HCT116 (cell line): ENCODE data around the gene NSRP1. TPM values are rescaled to one million over a fixed set of nuclear protein-coding genes. Genes with fewer than 3 reads are reported as not detected.

ENCODE experiments used
- ATAC-seq: fragments of 200-7000 bp; cut with Tn5 transposase; 2 replicates; pipeline ENCODE4 v1.9.1; 2020; ENCODE audit warnings: mild to moderate bottlenecking, moderate library complexity
- BruUV-seq: library from RNA; stranded (reverse); fragments of 400-500 nt; replicated peaks from 2 replicates; lab custom pipeline; 2021; lab: Mats Ljungman, UMichigan
- CTCF ChIA-PET: fragments of 300-600 bp; sonication (Branson Sonifier 250); formaldehyde crosslinking; loops from one replicate; lab custom pipeline; 2021; ENCODE audit warnings: antibody characterized with exemption; lab: Charles Lee
- POLR2A ChIA-PET: fragments of 300-600, 350-600 bp; sonication (Branson Sonifier 250); formaldehyde crosslinking; loops from one replicate; lab custom pipeline; 2021; ENCODE audit warnings: antibody characterized with exemption; lab: Charles Lee
- RAD21 ChIA-PET, 2 experiments: fragments of 300-600 bp; sonication (Branson Sonifier 250); formaldehyde crosslinking; loops; one replicate each; lab custom pipeline; 2023; ENCODE audit warnings: low total read pairs in 2 of 2; ENCODE audit not compliant: uncharacterized antibody in 2 of 2, unreplicated experiment in 2 of 2, low non-redundant PET in 1 of 2; lab: Charles Lee
- DNase-seq: peaks from one replicate; pipeline ENCODE4 v3.0.0-alpha.2; 2010; ENCODE audit warnings: low read depth, low spot score
- H2AFZ ChIP-seq: fragments of 200-600 bp; shearing (Covaris generic), sonication (generic); 2 replicates; pipeline ENCODE4 v1.6.1; 2017; ENCODE audit warnings: low read depth, mixed run types, mixed read lengths, antibody characterized with exemption, low read length; ENCODE audit not compliant: poor library complexity, severe bottlenecking
- H3K27ac ChIP-seq: 2 replicates; pipeline ENCODE4 v1.5.1; 2012; ENCODE audit warnings: low read depth, low read length
- H3K27me3 ChIP-seq: fragments of 200-600 bp; sonication (generic); 2 replicates; pipeline ENCODE4 v1.6.1; 2016; ENCODE audit warnings: mixed run types, low read length, mixed read lengths; ENCODE audit not compliant: insufficient read depth
- H3K36me3 ChIP-seq, 2 experiments: fragments of 200-500 bp in 1 of 2; fragments of 200-600 bp in 1 of 2; sonication (Bioruptor generic) in 1 of 2; sonication (generic) in 1 of 2; 2 replicates each; pipeline versions ENCODE4 v1.5.1 to v1.6.1; 2014 to 2016; ENCODE audit warnings: low read length in 2 of 2, inconsistent platforms in 1 of 2, mixed read lengths in 1 of 2, mixed run types in 1 of 2; ENCODE audit not compliant: insufficient read depth in 2 of 2, control insufficient read depth in 1 of 2
- H3K4me1 ChIP-seq, 2 experiments: fragments of 200-600 bp in 1 of 2; sonication (generic) in 1 of 2; 2 replicates each; pipeline versions ENCODE4 v1.5.1 to v1.6.1; 2012 to 2017; ENCODE audit warnings: low read length in 2 of 2, inconsistent platforms in 1 of 2, mild to moderate bottlenecking in 1 of 2, mixed read lengths in 1 of 2, mixed run types in 1 of 2, moderate library complexity in 1 of 2; ENCODE audit not compliant: insufficient read depth in 2 of 2, control insufficient read depth in 1 of 2
- H3K4me2 ChIP-seq: fragments of 200-600 bp; sonication (generic); 2 replicates; pipeline ENCODE4 v1.6.1; 2017; ENCODE audit warnings: mixed run types, low read length, mixed read lengths
- H3K4me3 ChIP-seq, 2 experiments: fragments of 200-600 bp in 1 of 2; sonication (generic) in 1 of 2; replicated peaks in 1 of 2; 2 replicates each; pipeline ENCODE4 v1.5.1; 2011 to 2016; ENCODE audit warnings: low read length in 2 of 2, control low read depth in 1 of 2, low read depth in 1 of 2, mild to moderate bottlenecking in 1 of 2, mixed read lengths in 1 of 2, mixed run types in 1 of 2
- H3K79me2 ChIP-seq: fragments of 200-600 bp; sonication (generic); 2 replicates; pipeline ENCODE4 v1.6.1; 2017; ENCODE audit warnings: mild to moderate bottlenecking, mixed run types, low read length, moderate library complexity, mixed read lengths; ENCODE audit not compliant: insufficient read depth
- H3K9ac ChIP-seq: fragments of 200-600 bp; sonication (generic); 2 replicates; pipeline ENCODE4 v1.6.1; 2016; ENCODE audit warnings: low read length, mixed read lengths
- H3K9me2 ChIP-seq: fragments of 200-600 bp; sonication (generic), shearing (Covaris generic); 2 replicates; pipeline ENCODE4 v1.6.1; 2017; ENCODE audit warnings: mixed run types, mild to moderate bottlenecking, moderate library complexity; ENCODE audit not compliant: insufficient read depth
- H3K9me3 ChIP-seq, 2 experiments: fragments of 200-500 bp in 1 of 2; fragments of 200-600 bp in 1 of 2; sonication (Bioruptor generic) in 1 of 2; sonication (generic) in 1 of 2; 2 replicates each; pipeline ENCODE4 v1.6.1; 2014 to 2017; ENCODE audit warnings: low read length in 2 of 2, mixed read lengths in 2 of 2, inconsistent platforms in 1 of 2, low read depth in 1 of 2, mild to moderate bottlenecking in 1 of 2, mixed run types in 1 of 2, moderate library complexity in 1 of 2; ENCODE audit not compliant: control insufficient read depth in 1 of 2, insufficient read depth in 1 of 2
- H4K20me1 ChIP-seq: fragments of 200-600 bp; sonication (generic), shearing (Covaris generic); 2 replicates; pipeline ENCODE4 v1.6.1; 2017; ENCODE audit warnings: mixed run types, mild to moderate bottlenecking, moderate library complexity; ENCODE audit not compliant: insufficient read depth
- ATF3 ChIP-seq: IDR thresholded peaks from 2 replicates; pipeline ENCODE4 v1.6.1; 2012
- CBX3 ChIP-seq: IDR thresholded peaks from 2 replicates; pipeline ENCODE4 v1.6.1; 2012; ENCODE audit warnings: low read depth
- CEBPB ChIP-seq: IDR thresholded peaks from 2 replicates; pipeline ENCODE4 v1.6.1; 2012; ENCODE audit warnings: low read depth
- CTCF ChIP-seq, 3 experiments: fragments of 200-600 bp in 1 of 3; sonication (generic) in 1 of 3; IDR thresholded peaks in 2 of 3; conservative IDR thresholded peaks in 1 of 3; 2 replicates each; pipeline ENCODE4 v1.5.1; 2012 to 2017; ENCODE audit warnings: low read depth in 2 of 3, low read length in 2 of 3, antibody characterized with exemption in 1 of 3, borderline replicate concordance in 1 of 3, control low read depth in 1 of 3, mild to moderate bottlenecking in 1 of 3, mixed read lengths in 1 of 3, mixed run types in 1 of 3, moderate library complexity in 1 of 3; ENCODE audit not compliant: insufficient read depth in 1 of 3
- EGR1 ChIP-seq: IDR thresholded peaks from 2 replicates; pipeline ENCODE4 v1.6.1; 2012; ENCODE audit warnings: low read depth
- ELF1 ChIP-seq: IDR thresholded peaks from 2 replicates; pipeline ENCODE4 v1.6.1; 2012; ENCODE audit warnings: low read depth, borderline replicate concordance
- EZH2 ChIP-seq: fragments of 200-600 bp; sonication (generic); IDR thresholded peaks from 2 replicates; pipeline ENCODE4 v1.6.1; 2017; ENCODE audit warnings: antibody characterized with exemption, mixed run types
- EZH2phosphoT487 ChIP-seq: fragments of 200-600 bp; IDR thresholded peaks from 2 replicates; pipeline ENCODE4 v1.6.1; 2018; ENCODE audit warnings: antibody characterized with exemption, borderline replicate concordance
- FOSL1 ChIP-seq: IDR thresholded peaks from 2 replicates; pipeline ENCODE4 v1.6.1; 2012; ENCODE audit warnings: low read depth
- JUND ChIP-seq: IDR thresholded peaks from 2 replicates; pipeline ENCODE4 v1.6.1; 2012
- POLR2A ChIP-seq: IDR thresholded peaks from 2 replicates; pipeline ENCODE4 v1.7.0; 2011; ENCODE audit warnings: borderline replicate concordance; ENCODE audit not compliant: insufficient read depth, insufficient read length; ENCODE audit errors: extremely low read depth
- POLR2AphosphoS5 ChIP-seq: IDR thresholded peaks from 2 replicates; pipeline ENCODE4 v1.6.1; 2011; ENCODE audit warnings: mild to moderate bottlenecking, low read depth, low read length, moderate library complexity
- RAD21 ChIP-seq: IDR thresholded peaks from 2 replicates; pipeline ENCODE4 v1.6.1; 2012; ENCODE audit warnings: low read depth, mild to moderate bottlenecking
- REST ChIP-seq: IDR thresholded peaks from 2 replicates; pipeline ENCODE4 v1.6.1; 2012; ENCODE audit warnings: low read depth
- SIN3A ChIP-seq: IDR thresholded peaks from 2 replicates; pipeline ENCODE4 v1.6.1; 2012; ENCODE audit warnings: low read depth
- SP1 ChIP-seq: IDR thresholded peaks from 2 replicates; pipeline ENCODE4 v1.6.1; 2012; ENCODE audit warnings: low read depth
- YY1 ChIP-seq: IDR thresholded peaks from 2 replicates; pipeline ENCODE4 v1.6.1; 2011; ENCODE audit warnings: low read length, low read depth, moderate library complexity, mild to moderate bottlenecking; ENCODE audit not compliant: insufficient replicate concordance; ENCODE audit errors: extremely low read depth
- ZBTB33 ChIP-seq: IDR thresholded peaks from 2 replicates; pipeline ENCODE4 v1.6.1; 2011; ENCODE audit warnings: mild to moderate bottlenecking, low read length, moderate library complexity; ENCODE audit not compliant: insufficient replicate concordance; ENCODE audit errors: extremely low read depth
- intact Hi-C: fragments of 100-400 bp; cut with micrococcal nuclease; formaldehyde crosslinking; loops from 2 replicates; pipeline ENCODE4 v1.10.0; 2022
- total RNA-seq: library from RNA; stranded (reverse); gene quantifications from one replicate; pipeline ENCODE4 v1.2.1, GENCODE V29; 2021; ENCODE audit not compliant: unreplicated experiment

Gene NSRP1
- total RNA-seq, 1 experiment from 2014 or later: 24.9 TPM

- H3K27ac ChIP-seq: no peak overlapping the region
- ChIA-PET CTCF (interaction anchor here (0.7 to 1.2 kb wide), 2 partner anchors 8 to 84 kb away, joined by 3 read pairs; no protein-coding TSS in a partner anchor), RAD21 (no interaction called here), POLR2A (interaction anchor here (0.7 kb wide), 2 partner anchors 68 to 610 kb away, joined by 3 to 6 read pairs; no protein-coding TSS in a partner anchor)
- H3K27me3 ChIP-seq: no peaks in the 10 kb centered on the region; the same call in 1 of the 2 replicates
- peaks cover 20 to 24% of the 10 kb centered on the region in 2 experiments for H3K36me3 ChIP-seq
- BruUV-seq: no TSS peak
- no peaks in the 10 kb centered on the region for H3K4me1 ChIP-seq
- H3K9ac ChIP-seq: no peak overlapping the region
- no peak overlapping the region for H3K4me2 ChIP-seq
- DNase-seq (no peak), ATAC-seq (no peak)
- no peak for TF ChIP-seq REST
- no peak for TF ChIP-seq FOSL1
- TF ChIP-seq CTCF (IDR thresholded peaks at IDR 0.05 in 2 of 3, conservative IDR thresholded peaks at IDR 0.05 in 1 of 3; ENCODE audit: borderline replicate concordance in 1 of 3, insufficient read depth in 1 of 3, low read depth in 2 of 3, low read length in 2 of 3): no peak
- TF ChIP-seq EGR1: no peak
- TF ChIP-seq RAD21: no peak
- no peak for TF ChIP-seq POLR2AphosphoS5
- no peak for TF ChIP-seq JUND
- no peak for TF ChIP-seq YY1
- no peak for TF ChIP-seq ZBTB33
- TF ChIP-seq CBX3: no peak
- TF ChIP-seq POLR2A: no peak
- no peak for TF ChIP-seq SP1
- TF ChIP-seq EZH2: no peak
- TF ChIP-seq SIN3A: no peak
- no peak for TF ChIP-seq ATF3
- TF ChIP-seq EZH2phosphoT487: no peak
- TF ChIP-seq ELF1: no peak
- TF ChIP-seq CEBPB: no peak
- H3K4me3 ChIP-seq: no peak overlapping the region
- H3K9me2 ChIP-seq: no peaks in the 10 kb centered on the region
- intact Hi-C loops: no loop called here
- no peaks in the 10 kb centered on the region for H3K9me3 ChIP-seq
- H2AFZ ChIP-seq: no peak overlapping the region
- H4K20me1 ChIP-seq: no peaks in the 10 kb centered on the region
- H3K79me2 ChIP-seq: no peaks in the 10 kb centered on the region
Observed at GRCh38 chr17:30188211-30188939, 71.8 kb downstream of the NSRP1 start.
